Smooth muscle cell of the coronary artery (primary cell): ENCODE measurements around the gene ADGRG1. TPM values are rescaled to one million over a fixed set of nuclear protein-coding genes. Genes with fewer than 3 reads are reported as not detected.

Experiments used
- total RNA-seq: library from RNA; depleted of rRNA; stranded (reverse); fragments of >200 nt; gene quantifications from 2 replicates; pipeline ENCODE4 v1.2.3, GENCODE V29; 2014; ENCODE audit warnings: low replicate concordance

Gene ADGRG1
- total RNA-seq: 0.12 and 0.53 TPM in 2 replicates

DNA sequence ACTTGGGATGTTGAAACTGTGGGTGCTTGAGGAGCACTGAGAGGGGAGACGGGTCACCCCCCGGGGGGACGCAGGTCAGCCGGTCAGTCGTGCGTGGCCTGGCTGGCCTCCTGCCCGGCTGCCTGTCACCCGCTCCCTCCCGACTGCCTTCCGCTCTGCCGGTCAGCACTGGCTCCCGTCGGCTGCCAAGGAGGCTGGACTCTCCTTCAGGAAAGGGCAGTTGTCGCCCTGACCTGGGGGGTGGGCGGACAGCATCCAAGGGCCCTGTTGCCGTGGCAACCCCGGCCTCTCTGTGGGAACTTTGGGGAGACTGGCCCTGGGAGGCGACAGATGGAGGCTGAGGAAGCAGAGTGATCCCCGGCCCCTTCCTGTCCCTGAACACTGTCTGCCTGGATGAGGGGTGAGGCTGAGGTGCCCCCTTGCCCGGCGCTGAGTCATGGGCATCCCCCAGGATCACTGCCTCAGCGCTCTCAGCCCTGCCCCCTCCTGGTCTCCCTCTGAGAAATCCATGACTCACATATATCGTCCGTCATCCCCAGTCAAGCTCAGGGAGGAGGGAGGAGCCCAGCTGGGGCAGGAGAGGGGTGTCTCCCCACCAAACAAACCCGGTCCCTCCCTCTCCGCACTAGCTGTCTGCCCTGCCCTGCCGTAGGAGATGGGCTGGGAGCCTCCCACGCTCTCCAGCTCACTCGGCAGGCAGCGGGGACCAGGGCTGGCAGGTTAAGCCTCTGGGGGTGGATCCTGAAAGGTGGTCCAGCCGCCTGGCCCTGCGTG is at the start of gene ADGRG1:
TSS of gene ADGRG1 (plus strand) at position 623 of the 774 bp plus-strand sequence. CDS start 21,658 bp downstream, outside the sequence.

DNA sequence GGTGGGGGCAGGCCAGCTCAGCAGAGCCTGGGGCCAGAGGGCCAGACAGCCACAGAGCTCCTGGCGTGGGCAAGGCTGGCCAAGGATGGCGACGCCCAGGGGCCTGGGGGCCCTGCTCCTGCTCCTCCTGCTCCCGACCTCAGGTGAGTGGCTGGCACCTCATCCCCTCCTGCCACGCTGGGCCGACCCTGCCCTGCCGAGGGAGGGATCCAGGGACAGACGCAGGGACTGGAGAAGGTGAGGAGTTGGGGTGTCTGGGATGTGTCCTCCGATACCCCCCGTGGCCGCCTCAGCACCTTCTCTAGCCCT is 39.8 kb downstream of the ADGRG1 start, which contains the start of gene ADGRG3:
TSS of gene ADGRG3 (plus strand) at position 44 of the 309 bp plus-strand sequence. CDS start at position 86, 42 bp downstream.

DNA sequence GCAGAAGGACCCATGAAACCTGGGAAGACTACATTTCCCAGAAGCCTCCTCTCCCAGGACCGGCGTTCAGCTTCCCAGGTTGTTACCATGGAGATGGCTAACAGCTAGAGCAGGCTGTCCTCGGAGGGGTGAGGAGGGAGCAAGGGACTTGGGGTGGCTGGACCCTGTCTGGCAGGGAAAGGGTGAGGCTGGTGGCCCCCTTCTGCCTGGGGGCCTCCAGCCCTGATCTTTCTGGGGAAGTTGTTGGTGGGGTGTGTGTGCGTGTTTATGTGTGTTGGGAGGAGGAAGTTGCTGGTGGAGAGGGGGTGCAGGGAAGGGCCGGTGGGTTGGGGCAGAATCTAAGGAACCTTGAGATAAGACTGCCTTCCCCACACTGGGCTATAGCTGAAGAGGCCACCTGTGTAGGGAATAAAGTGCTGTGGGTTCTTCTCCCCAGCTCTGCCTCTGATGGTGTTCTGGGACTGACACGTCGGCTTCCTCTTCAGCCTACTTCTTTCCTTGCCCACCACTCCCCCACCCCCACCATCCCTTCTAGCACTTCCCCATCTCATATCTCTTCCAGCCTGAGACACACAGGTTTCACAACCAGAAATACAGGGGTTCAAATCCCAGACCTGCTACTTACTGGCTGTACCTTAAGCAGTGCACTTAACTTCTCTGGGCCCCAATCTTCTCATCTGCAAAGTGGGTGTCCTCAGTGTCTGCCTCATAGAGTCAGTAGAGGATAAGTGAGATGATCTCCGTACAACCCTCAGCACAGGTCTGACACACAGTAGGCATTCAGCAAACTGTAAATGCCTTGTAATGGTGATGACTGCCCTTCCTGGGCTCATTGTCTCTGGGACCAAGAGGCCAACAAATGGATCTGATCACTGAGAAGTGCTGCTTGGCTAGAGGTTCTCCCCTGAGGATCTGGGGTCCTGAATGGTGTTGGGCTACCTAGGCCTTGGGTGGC is 66.6 kb downstream of the ADGRG1 start, which contains the start of gene DRC7:
TSS of gene DRC7 (plus strand) at position 82 of the 955 bp plus-strand sequence. CDS start 3,144 bp downstream, outside the sequence.

Other genes with a start within 250 kb of the ADGRG1 start
- gene CCL17, start 223.9 kb upstream of the ADGRG1 start, total RNA-seq: not detected in 2 replicates
- 18.6 and 46.3 TPM in 2 replicates for gene CIAPIN1, start 181.2 kb upstream of the ADGRG1 start, total RNA-seq
- 43.0 and 52.5 TPM in 2 replicates for gene COQ9, start 181.2 kb upstream of the ADGRG1 start, total RNA-seq
- gene POLR2C, start 166.0 kb upstream of the ADGRG1 start, total RNA-seq: 93.4 and 111 TPM in 2 replicates
- 28.0 and 44.4 TPM in 2 replicates for gene DOK4, start 142.1 kb upstream of the ADGRG1 start, total RNA-seq
- gene CCDC102A, start 92.1 kb upstream of the ADGRG1 start, total RNA-seq: 12.4 and 19.5 TPM in 2 replicates
- not detected in 2 replicates for gene ADGRG5, start 86.0 kb upstream of the ADGRG1 start, total RNA-seq
- not detected in 2 replicates for gene ADGRG3, start 39.7 kb downstream of the ADGRG1 start, total RNA-seq
- gene DRC7, start 66.2 kb downstream of the ADGRG1 start, total RNA-seq: 0.23 TPM in 1 of 2 replicates, not detected in the other
- gene KATNB1, start 107.1 kb downstream of the ADGRG1 start, total RNA-seq: 18.7 and 19.5 TPM in 2 replicates
- gene KIFC3, start 173.9 kb downstream of the ADGRG1 start, total RNA-seq: 26.1 and 67.9 TPM in 2 replicates